A673 (cell line): ENCODE data around the gene PALLD.

Experiments
- EZH2 ChIP-seq: fragments of 200-600 bp; sonication (generic); IDR thresholded peaks from 2 replicates; pipeline ENCODE4 v1.6.1; 2017; ENCODE audit warnings: borderline replicate concordance, low read depth, mild to moderate bottlenecking, mixed read lengths, antibody characterized with exemption, low read length; ENCODE audit not compliant: poor library complexity, severe bottlenecking
- TF ChIP-seq, protein P1 (sequence below): fragments of 300-800, 200-600 bp; sonication (generic); conservative IDR thresholded peaks from 2 replicates; pipeline ENCODE4 v1.5.1; 2017; ENCODE audit warnings: low read depth, mild to moderate bottlenecking, antibody characterized with exemption, low read length, moderate library complexity, mixed read lengths

DNA sequence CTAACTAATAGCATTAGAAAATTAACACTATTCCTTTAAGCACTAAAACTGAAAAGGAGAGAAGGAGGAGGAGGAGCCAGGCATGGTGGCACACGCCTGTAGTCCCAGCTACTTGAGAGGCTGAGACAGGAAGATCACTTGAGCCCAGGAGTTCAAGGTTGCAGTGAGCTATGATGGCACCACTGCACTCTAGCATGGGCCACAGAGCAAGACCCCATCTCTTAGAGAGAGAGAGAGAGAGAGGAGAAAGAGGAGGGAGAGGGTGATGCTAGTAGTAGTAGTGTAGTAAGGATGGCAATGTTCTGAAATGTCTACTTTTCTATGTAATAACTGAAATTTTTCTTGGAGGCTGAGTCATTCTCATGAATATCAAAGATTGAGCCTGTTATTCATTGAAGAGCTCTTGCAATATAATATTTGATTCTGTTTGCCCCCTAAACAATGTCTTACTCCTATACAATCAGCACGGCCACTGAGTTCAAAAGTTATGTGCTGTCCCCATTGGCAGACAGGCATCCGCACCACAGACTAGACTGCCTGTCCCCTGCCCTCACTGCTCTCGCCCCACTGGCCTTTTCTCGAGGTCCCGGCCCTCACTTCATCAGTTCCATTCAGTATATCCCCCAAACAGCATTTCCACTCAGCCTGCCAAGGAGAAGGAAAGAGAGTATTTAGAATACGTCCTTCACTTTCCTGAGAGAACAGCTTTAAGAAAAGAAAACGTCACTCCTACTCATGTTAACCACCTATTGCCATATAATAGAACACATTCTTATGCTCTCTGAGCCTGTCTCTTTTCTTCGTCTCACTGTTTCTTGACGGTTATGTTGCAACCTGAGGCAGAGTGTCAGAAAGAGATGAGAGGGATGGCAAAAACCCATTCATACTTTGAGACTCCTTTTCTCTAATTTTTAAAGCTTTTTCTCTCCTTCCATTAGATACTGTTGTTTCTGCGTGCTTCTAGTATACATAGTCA, 238.1 kb downstream of the PALLD start:
- no peak for TF ChIP-seq EZH2
- TF ChIP-seq, protein P1, sequence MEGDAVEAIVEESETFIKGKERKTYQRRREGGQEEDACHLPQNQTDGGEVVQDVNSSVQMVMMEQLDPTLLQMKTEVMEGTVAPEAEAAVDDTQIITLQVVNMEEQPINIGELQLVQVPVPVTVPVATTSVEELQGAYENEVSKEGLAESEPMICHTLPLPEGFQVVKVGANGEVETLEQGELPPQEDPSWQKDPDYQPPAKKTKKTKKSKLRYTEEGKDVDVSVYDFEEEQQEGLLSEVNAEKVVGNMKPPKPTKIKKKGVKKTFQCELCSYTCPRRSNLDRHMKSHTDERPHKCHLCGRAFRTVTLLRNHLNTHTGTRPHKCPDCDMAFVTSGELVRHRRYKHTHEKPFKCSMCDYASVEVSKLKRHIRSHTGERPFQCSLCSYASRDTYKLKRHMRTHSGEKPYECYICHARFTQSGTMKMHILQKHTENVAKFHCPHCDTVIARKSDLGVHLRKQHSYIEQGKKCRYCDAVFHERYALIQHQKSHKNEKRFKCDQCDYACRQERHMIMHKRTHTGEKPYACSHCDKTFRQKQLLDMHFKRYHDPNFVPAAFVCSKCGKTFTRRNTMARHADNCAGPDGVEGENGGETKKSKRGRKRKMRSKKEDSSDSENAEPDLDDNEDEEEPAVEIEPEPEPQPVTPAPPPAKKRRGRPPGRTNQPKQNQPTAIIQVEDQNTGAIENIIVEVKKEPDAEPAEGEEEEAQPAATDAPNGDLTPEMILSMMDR = no peak
